Activated CD4-positive, alpha-beta T cell treated with anti-CD3 and anti-CD28 coated beads for 1 hour (primary cell): ENCODE results near the gene CENPF.
A peak's percentile ranks its signal among the peaks of the same experiment; 100 is the strongest.
"Not testable (repeated sequence)": the region's sequence is repeated elsewhere in the genome, so short reads cannot be mapped to it uniquely, and the experiment has no call there.

Experiments used
- DNase-seq: peaks from one replicate; pipeline ENCODE4 v3.0.0-alpha.2; 2020

The CENPF gene, protein sequence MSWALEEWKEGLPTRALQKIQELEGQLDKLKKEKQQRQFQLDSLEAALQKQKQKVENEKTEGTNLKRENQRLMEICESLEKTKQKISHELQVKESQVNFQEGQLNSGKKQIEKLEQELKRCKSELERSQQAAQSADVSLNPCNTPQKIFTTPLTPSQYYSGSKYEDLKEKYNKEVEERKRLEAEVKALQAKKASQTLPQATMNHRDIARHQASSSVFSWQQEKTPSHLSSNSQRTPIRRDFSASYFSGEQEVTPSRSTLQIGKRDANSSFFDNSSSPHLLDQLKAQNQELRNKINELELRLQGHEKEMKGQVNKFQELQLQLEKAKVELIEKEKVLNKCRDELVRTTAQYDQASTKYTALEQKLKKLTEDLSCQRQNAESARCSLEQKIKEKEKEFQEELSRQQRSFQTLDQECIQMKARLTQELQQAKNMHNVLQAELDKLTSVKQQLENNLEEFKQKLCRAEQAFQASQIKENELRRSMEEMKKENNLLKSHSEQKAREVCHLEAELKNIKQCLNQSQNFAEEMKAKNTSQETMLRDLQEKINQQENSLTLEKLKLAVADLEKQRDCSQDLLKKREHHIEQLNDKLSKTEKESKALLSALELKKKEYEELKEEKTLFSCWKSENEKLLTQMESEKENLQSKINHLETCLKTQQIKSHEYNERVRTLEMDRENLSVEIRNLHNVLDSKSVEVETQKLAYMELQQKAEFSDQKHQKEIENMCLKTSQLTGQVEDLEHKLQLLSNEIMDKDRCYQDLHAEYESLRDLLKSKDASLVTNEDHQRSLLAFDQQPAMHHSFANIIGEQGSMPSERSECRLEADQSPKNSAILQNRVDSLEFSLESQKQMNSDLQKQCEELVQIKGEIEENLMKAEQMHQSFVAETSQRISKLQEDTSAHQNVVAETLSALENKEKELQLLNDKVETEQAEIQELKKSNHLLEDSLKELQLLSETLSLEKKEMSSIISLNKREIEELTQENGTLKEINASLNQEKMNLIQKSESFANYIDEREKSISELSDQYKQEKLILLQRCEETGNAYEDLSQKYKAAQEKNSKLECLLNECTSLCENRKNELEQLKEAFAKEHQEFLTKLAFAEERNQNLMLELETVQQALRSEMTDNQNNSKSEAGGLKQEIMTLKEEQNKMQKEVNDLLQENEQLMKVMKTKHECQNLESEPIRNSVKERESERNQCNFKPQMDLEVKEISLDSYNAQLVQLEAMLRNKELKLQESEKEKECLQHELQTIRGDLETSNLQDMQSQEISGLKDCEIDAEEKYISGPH (N-terminal part only)

DNA sequence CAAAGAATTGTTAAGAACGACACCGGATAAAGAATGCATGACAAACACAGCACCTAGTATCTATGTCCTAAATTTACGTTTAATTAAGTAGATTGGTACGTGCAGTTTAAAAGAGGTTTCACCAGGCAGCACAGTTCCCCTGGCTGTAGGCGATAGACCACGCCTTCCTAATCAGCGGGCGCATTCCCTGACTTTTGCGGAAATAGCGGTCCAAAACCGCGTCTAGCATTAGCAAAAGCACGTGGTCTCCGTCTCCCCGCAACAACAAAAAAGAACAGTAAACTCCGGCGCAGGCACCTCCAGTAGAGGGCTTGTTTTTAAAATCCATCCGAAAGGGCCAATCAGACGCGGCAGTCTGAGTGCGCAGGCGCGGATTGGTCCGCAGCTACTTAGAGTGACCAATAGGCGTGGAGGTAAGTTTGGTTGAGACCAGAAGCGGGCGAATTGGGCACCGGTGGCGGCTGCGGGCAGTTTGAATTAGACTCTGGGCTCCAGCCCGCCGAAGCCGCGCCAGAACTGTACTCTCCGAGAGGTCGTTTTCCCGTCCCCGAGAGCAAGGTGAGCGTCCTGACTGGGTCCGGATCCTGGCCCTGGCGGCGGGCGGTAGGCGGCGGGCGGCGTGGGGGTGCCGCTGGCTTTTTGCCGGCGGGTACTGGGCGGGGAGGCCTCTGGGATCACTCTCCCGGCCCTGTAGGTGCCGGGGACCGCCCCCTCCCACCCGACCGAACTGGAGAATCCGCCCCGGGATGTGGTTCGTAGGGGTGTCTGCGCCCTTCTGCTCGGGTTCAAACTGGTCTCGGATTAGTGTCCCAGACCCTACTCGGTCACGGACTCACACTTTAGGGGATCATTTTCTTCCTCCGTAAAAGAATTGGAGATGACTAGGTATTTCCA lies at the start of gene CENPF:
TSS of gene CENPF (plus strand) at position 432 of the 894 bp plus-strand sequence. CDS start 10,560 bp downstream, outside the sequence.
- DNase-seq = peak; percentile 87

DNA sequence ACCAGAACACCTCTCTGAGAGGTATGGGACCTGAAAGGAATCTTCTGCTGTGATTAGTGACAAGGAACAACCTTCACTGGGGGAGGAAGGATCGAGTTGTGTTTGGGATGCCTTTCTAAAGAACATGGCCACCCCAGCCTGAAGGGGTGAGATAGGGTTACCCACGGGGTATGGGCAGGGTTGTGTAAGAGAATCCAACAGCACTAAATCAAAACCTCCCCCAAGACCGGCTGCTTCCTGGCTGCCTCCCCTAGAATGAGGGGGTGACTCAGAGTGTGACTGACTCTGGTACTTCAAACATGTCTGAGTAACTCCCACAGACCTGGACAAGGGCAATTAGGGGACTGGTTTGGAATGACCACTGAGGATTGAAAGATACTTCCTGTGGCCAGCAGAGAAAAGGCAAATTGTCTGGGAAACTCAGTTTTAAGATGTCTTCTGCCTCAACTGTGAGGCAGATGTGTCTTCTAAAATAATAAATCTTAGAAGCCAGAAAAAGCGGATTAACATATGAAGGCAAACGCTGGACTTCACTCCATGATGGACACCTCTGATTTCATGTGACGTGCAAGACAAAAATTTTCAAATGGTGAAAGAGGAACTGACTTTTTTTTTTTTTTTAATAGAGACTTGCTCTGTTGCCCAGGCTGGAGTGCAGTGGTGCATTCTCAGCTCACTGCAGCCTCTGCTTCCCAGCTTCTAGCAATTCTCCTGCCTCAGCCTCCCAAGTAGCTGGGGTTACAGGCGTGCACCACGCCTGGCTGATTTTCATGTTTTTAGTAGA lies 44.9 kb upstream of the CENPF start:
- no peak for DNase-seq

DNA sequence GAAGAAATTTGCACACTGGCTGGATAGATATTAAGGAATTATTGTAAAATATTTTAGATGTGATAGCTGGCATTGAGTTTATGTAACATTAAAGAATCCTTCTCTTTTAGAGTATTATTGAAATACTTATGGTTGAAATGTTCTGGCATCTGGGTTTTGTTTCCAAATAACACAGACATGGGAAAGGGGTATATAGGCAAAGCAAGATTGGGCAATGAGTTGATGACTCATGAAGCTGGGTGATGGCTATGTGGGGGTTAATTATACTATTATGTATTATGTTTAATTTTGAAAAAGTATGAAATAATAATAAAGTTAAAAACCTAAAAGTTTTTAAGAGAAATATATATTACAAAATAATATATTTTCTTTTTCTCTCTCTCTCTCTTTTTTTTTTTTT lies 39.1 kb upstream of the CENPF start:
- no peak for DNase-seq

DNA sequence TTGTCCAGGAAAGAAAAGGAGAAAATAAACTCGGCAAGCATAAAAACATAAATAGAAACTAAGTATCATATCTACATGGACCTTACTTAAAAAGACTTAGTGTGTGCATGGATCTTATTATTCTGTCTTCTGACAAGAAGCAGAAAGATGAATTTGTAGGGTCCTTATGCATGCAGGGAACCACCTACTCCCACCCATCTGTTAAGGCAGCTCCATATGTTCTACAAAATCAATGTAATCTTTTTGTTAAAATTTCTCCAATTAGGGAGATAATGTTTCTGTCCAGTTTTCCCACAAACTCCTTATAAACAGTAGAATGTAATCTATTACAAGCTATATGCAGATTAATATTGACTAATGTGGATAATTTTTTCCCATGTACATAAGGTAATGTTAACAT lies 37.7 kb upstream of the CENPF start:
- no peak for DNase-seq

DNA sequence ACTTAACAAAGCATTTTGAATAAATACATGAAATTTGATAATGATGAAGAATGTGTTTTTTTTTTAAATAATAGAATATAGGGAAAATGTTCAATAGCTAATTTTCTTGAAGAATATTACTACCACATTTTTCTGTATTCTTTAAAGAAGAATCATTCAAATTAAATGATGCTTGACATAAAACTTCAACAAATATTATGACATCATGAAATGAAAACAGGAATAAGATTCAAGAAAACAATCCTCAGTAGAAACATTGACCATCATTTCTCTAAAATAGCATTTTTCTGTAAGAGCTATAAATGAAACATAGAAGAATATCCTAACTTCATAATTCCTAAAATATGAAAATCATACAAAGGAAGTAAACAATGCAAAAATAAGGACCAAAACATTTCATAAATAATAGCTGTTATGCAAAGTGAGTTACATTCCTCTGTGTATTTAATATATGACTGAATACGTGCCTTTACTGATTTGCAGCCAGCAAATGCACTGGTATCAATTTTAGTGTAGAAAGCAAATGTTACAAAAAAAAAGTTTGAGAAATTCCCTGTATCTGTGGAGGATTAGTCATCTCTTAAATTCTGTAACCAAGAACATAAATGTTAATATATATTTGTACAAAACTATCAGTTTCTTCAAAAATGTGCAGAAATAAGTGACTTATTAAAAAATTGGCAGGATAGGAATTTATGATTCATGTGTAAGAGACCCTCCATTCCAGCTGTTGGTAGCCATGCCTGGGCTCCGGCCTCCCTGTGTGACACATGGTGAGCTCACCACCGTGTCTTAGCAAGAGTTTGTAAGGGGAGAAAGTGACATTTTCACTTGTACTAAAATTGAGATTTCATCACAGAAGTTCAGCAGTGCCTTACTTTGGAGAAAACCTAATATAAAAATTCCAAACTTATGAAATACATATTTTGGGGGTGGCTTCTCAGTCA lies 36.6 kb upstream of the CENPF start:
- DNase-seq = no peak

DNA sequence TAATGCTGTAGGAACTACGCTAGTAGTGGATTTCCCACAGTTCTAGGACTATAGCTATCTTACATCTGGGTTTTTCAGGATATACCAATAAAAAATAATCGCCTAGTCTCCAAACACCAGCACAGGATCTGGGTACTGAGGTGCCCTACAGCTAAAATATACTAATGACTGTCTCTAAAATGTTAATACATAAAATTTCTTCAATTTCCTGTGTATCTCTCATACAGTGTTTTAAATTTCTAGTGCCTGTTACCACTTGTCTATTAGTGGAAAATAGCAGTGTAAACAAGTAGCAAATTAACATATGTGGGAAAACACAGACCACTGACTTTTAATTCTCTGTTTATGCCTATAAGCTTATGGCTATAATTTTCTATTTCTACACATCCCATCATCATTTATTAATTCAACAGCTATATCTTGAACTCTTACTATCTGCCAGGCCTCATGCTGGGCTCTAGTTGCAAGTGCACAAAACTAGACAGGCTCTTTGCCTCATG lies 35.5 kb upstream of the CENPF start:
- DNase-seq = no peak

DNA sequence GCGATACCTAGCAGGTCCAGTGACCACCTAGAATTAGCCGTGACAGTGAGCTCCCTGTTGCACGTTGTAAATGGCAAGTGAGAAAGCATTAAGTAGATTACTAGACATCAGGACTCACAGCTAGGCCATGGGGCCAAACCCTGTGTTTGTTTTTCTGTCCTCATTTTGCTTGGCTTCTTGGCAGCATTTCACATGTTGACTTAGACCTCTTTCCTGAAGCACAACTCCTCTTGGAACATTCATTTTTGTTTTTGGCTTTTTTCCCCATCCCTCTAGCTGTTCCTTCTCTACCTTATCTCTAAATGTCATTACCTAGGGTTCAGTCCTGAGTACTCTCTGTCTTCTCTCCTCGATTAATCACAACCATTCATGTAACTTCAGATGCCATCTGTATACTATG lies 34.7 kb upstream of the CENPF start:
- DNase-seq = no peak

DNA sequence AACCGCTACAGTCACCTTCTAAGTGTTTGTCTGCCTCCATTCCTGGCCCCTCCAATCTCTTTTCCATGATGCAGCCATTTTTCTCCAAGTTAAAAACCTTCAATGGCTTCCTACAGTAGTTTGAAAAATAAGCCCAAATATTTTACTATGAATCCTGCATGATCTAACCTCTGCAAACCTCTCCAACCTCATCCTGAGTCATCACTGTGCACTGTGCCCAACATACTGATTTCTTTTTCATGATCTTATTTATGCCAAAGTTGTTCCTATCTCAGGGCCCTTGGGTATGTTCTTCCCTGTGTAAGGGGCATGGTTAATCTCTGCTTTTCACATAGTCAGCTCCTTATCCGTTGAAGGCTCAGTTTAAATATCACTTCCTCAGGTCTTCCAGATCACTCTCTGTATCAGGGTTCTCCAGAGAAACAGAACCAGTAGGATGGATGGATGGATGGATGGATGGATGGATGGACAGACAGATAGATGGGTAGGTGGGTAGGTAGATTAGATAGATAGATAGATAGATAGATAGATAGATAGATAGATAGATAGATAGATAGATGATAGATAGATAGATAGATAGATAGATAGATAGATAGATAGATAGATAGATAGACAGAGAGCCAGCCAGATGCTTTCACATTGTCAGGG lies 33.5 kb upstream of the CENPF start:
- no peak for DNase-seq

DNA sequence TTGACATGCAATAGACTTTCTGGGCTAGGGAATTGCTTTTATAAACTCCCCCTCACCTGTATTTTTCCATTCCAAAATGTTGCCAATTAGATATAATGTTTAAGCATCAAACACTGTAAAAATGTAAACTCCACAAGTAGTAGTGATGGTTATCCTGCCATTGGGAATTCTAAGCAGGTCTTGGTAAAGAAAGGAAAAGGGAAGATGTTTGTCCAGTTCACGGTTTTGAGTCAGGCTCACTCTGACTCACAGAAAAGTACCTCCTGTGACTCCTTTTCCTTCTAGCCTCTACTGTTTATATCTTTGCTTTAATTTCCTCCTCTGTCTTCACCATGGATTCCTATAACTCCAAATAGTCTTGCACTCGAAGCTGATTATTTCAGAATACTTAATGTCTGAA lies 32.6 kb upstream of the CENPF start:
- no peak for DNase-seq

DNA sequence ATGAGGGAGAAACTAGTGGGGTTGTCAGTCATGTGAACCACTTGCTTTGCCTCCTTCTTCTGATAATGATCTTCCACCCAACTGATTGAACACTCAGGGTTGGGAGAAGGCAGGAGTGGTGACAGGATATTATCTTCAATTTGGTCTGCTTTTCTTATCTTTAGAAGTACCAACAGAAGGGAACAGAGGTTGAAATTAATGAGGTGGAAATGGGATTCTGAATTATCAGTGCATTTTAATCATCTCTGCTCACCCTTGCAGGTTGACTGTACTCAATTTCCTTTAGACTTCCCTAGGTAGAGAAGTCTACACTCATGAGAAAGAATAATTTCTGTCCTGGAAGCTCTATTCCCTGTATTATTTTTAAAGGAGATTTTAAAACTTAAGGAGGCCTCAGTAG lies 31.7 kb upstream of the CENPF start:
- no peak for DNase-seq

DNA sequence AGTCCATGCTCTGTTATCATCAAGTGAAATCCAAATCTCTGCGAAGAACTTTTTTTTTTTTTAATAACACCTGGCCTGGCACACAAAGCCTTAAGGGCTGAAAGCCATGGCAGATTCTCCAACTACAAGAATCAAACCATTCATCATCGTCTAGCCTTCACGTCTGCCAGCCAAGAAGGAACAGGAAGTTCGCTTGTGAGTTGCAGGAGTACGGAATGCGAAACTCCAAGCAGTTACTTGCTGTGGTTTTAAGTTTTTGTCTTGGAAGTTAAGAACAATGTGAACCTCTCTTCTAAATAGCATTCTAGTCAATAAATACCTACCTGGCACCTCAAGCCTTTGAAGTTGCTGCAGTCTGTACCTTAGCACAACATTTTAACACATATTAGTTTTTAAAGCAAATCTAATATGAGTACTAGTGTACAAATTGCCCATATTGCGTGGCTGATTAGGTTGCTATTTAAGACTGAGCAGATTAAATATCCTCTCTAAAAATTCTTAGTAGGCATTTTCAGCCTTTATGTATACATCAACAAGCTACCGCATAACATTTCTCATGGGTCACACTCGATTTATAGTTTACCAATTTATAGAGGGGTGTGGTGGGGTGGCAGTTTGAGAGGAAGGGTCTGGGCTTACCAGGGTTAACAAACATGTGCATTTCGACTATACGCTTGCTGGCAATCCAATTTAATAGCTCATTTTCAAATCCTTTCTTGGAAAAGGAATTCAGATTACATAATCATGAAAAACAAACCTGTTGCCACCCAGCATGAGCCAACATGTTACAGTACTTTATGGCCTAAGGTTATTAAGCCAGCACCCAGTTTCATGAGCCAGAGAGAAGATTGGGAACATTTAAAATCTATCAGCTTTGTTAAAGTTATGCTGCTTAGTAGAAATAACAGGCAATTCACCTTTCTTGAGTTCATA lies 29.3 kb upstream of the CENPF start:
- DNase-seq = no peak

DNA sequence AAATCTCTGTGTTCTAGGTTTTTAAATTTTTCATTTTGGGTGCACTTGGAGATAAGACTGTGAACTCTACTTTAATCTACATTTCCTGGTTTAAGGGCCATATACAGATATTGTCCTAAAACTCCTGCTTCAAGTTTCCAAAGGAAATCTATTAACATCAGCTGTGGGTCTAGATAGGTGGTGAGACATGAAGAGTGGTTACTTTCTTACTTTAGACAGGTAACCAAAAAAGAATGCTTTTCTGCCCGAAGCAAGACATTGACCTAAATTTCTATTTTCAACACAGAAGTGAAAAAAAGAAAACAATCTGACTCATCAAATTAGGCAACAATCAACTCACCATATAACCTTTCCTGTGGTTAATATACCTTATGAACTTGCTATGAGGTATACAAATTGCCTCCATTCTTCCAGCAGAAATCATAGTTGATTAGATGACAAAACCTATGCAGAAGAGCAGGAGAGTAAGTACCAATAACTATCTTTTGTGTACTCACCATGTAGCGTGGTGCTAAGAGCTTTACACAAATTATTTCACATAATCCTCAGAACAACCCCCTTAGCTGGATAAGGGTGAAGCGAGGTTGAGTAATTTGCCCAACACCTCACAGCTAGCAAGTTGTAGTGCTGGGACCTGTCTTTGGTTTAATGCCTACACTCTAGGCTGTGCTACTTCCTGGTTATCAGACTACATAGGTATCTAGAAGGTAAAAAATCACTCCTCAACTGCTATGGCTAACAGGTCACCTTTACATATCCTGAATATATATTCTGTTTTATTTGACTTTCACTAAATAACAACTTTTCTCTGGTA lies 28.2 kb upstream of the CENPF start:
- no peak for DNase-seq

DNA sequence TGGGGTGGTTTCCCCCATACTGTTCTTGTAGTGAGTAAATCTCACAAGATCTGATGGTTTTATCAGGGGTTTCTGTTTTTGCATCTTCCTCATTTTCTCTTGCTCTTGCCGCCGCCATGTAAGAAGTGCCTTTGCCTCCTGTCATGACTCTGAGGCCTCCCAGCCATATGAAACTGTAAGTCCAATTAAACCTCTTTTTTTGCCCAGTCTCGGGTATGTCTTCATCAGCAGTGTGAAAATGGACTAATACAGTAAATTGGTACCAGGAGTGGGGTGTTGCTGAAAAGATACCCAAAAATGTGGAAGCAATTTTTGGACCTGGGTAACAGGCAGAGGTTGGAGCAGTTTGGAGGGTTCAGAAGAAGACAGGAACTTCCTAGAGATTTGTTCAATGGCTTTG lies 26.9 kb upstream of the CENPF start:
- not testable (repeated sequence) for DNase-seq

DNA sequence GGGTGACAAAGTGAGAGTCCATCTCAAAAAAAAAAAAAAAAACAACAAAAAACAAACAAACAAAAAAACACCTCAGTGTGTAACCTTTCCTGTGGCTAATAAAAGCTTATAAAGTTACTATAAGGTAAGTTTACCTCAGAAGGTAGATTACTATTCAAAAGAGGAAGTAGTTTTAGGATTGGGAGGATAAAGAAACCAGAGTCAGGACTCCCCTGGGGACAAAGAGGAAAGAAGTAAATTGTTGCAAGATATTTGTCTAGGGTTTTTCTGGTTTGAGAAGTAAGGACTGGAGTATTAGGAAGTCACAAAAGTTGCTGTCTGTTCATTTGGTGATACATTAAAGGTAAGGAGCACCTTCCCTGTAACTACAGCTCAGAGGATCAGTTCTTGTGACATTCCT lies 23.8 kb upstream of the CENPF start:
- DNase-seq = no peak

DNA sequence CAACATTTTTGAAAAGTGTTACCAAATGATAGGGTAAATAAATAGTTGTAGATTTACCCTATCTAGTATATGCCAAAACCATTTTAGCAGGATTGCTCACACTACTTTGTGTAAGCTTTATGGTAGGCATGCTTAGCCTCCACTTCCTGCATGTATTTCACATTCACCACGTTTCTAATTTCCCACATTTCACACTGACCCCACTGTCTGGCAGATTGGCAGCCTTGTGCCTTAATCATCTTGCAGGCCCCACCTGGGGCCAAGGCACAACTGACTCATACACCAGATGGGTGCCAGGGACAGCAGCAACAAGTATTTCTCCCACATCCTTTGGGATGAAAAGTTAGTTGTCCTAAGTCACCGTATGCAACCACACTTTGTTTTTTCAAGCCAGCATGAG lies 21.2 kb upstream of the CENPF start:
- DNase-seq = no peak

DNA sequence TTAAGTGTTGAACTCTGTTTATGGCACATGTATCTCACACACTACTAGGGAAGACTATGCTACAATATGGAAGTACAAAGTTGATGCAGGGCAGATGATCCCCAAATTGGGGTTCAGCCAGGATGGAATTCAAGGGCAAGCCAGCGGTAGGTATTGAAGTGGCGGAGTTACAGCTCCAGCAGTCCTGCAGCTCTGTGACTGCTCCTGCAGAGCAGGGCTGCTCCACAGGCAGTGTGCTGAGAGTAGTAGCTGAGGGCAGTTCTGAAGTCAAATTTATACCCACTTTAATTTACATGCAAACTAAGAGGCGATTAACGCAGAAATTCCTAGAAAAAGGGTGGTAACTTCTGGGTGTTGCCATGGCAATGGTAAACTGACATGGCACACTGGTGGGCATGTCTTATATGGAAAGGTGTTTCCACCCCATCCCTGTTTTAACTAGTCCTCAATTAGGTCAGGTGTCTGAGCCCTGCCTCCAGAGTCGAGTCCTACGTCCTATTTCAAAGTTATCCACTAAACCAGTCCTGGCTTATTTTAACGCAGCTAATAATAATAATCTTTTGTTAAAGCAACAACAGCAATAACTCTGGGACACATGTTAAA lies 20.6 kb upstream of the CENPF start:
- DNase-seq = no peak

DNA sequence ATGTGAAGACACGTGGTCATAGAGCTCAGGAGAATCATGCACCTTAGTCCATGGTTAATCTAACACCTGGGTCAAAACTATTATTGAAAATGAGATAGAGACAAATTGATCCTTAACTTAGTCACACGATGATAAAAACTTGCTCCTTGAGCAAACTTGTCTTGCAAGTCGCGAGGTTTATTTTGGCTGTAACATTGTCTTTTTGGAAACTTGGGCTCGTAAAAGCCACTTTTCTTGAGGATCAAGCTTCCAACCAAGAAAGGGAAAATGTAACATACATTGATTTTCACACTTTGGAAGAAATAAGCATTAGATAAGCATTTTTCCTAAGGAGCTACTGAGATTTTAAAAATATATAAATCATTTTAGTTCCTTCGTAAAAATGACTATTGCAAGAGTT lies 19.9 kb upstream of the CENPF start:
- no peak for DNase-seq
